Nucleus accumbens (tissue), 56 donors: ENCODE measurements around the gene NKAP.
A peak's percentile ranks its signal among the peaks of the same experiment; 100 is the strongest.

ENCODE experiments used
- DNase-seq, 56 donors: peaks; one replicate each; lab custom pipeline; 2025; lab: John Stamatoyannopoulos, UW

NKAP gene

GRCh38 chrX:119871599-119872395 lies 71.8 kb downstream of the NKAP start, which contains the start of the genes NDUFA1 and RNF113A:
NDUFA1 (plus strand) TSS chrX:119871832; CDS start chrX:119871912, 80 bp downstream.
RNF113A (minus strand) TSS chrX:119871733; CDS start chrX:119871613, 120 bp downstream.
- DNase-seq, result peak in 55 of 56 donors; percentile 37 to 89 (median 71)

DNA sequence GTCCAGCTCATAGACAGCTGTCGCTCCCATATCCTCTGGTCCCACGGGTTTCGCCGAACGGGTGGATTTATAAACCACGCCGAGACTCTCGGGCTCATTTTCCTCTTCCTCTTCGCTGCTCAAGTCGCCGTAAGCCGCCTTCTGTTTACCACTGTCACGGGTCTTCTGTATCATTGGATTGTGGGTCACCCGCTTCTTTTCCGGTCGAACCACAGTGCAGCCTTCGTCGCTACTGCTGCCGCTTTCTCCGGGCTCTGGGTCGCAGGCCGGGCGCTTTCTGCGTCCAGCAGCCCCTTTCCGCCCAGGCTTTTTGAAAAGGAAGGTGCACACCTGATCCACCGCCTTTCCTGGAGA lies 72.3 kb downstream of the NKAP start:
- peak in 11 of 56 donors; percentile 1 to 73 (median 40) for DNase-seq
